Activated CD4-positive, alpha-beta memory T cell treated with anti-CD3 and anti-CD28 coated beads for 36 hours (primary cell): Measurements from ENCODE around the gene AKAP7. TPM values are rescaled to one million over a fixed set of nuclear protein-coding genes. Genes with fewer than 3 reads are reported as not detected.
A peak's percentile ranks its signal among the peaks of the same experiment; 100 is the strongest.
"Not testable (repeated sequence)": the region's sequence is repeated elsewhere in the genome, so short reads cannot be mapped to it uniquely, and the experiment has no call there.

Experiments used
- CTCF ChIA-PET: fragments of 350-600 bp; sonication (Branson Sonifier 250); formaldehyde crosslinking; loops from one replicate; lab custom pipeline; 2021; ENCODE audit warnings: antibody characterized with exemption, inconsistent platforms; lab: Charles Lee
- POLR2A ChIA-PET: fragments of 350-600 bp; sonication (Branson Sonifier 250); formaldehyde crosslinking; loops from one replicate; lab custom pipeline; 2021; ENCODE audit warnings: antibody characterized with exemption; lab: Charles Lee
- DNase-seq: peaks from one replicate; pipeline ENCODE4 v3.0.0-alpha.2; 2020
- H3K27ac Mint-ChIP-seq: one replicate; pipeline ENCODE4 v1.8.0; 2021; ENCODE audit warnings: mixed read lengths
- H3K27me3 Mint-ChIP-seq: one replicate; pipeline ENCODE4 v1.8.0; 2021; ENCODE audit warnings: mixed read lengths
- H3K36me3 Mint-ChIP-seq: one replicate; pipeline ENCODE4 v1.8.0; 2021; ENCODE audit warnings: mixed read lengths
- H3K4me1 Mint-ChIP-seq: one replicate; pipeline ENCODE4 v1.8.0; 2021; ENCODE audit warnings: low read depth, mixed read lengths
- H3K4me3 Mint-ChIP-seq: one replicate; pipeline ENCODE4 v1.8.0; 2021; ENCODE audit warnings: mild to moderate bottlenecking, mixed read lengths
- H3K9me3 Mint-ChIP-seq: one replicate; pipeline ENCODE4 v1.8.0; 2021; ENCODE audit warnings: mixed read lengths
- intact Hi-C: fragments of 100-400 bp; cut with micrococcal nuclease; formaldehyde crosslinking; loops from one replicate; pipeline ENCODE4 v1.15.1; 2023
- total RNA-seq, 2 experiments: library from RNA; stranded (reverse); gene quantifications; one replicate each; pipeline ENCODE4 v1.2.3, GENCODE V29; 2021

AKAP7 gene
- total RNA-seq, 2 experiments from 2014 or later: 4.0 to 4.3 TPM

DNA sequence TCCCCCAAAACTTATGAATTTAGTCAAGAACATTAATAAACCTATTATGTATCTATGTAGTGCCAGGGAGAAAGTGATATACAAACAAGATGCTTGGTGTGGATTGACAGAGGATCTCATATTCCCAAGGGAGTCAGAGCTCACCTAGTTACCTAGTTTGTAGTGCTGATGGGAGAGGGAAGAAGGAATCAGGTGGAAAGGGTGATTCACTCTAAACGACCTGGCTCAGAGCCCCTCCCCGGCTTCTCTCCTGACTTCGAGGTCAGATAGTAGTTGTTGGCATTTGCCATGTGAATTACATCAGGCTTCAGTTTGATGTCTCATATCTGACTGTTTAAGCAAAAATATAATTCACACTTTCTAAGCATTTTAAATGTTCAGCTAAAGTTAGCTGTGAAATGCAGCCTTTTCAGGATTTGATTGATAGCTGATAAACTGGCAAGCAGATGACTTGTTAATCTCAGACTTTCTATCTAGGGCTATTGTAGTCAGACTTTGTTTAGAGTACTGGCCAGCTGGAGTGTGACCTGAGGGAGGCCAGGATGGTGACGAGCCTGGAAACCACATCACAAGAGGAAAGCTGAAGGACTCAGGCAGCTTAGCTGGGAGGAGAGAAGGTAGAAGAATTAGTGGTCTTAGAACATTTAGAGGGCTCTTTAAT is 123.7 kb downstream of the AKAP7 start:
- no peak overlapping the region for H3K27ac Mint-ChIP-seq
- CTCF ChIA-PET: no interaction called here

DNA sequence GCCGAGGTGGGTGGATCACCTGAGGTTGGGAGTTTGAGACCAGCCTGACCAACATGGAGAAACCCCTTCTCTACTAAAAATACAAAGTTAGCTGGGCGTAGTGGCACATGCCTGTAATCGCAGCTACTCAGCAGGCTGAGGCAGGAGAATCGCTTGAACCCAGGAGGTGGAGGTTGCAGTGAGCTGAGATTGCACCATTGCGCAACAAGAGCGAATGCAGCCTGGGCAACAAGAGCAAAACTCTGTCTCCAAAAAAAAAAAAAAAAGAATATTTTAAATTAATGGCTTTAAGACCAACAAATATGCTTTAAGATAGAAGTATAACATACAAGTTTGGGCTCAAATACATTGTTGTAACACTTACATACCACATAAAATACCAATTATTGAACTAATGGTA is 125.7 kb downstream of the AKAP7 start:
- H3K36me3 Mint-ChIP-seq: peaks cover 15% of the 10 kb centered on the region
- H3K27me3 Mint-ChIP-seq, H3K27ac Mint-ChIP-seq, DNase-seq, intact Hi-C loops, CTCF ChIA-PET, H3K4me3 Mint-ChIP-seq: not testable (repeated sequence)
- POLR2A ChIA-PET: interaction anchor here (0.6 kb wide), 1 partner anchor 171 kb away, joined by 3 read pairs; no protein-coding TSS in a partner anchor
- peaks cover 13% of the 10 kb centered on the region for H3K9me3 Mint-ChIP-seq
- peaks cover 11% of the 10 kb centered on the region for H3K4me1 Mint-ChIP-seq

More for the DNA sequence above, 123.7 kb downstream of the AKAP7 start:
- H3K4me3 Mint-ChIP-seq: no peak overlapping the region
- intact Hi-C loops: no loop called here
- H3K9me3 Mint-ChIP-seq: peaks cover 10% of the 10 kb centered on the region
- POLR2A ChIA-PET: no interaction called here
- no peaks in the 10 kb centered on the region for H3K27me3 Mint-ChIP-seq
- no peak for DNase-seq
- H3K4me1 Mint-ChIP-seq: peaks cover 18% of the 10 kb centered on the region
- H3K36me3 Mint-ChIP-seq: peaks cover 13% of the 10 kb centered on the region

DNA sequence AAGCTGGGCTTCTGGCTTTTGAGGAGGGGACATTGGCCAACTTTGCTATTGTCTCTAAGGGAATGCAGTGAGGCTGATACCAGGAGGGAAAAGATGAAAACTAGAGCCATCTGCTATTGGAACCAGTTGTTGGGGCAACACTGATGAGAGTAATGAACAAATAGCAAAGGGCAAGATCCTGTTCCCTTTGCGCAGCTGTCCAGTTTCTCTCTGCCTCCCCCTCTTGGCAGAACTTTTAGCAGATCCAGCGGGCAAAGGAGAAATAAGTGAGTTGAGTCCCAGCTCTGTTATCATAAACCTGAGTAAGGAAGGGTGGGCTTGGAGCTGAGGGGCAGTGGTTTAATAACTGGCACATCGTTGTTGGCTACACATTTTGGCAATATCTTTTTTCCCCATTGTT is 126.8 kb downstream of the AKAP7 start:
- Mint-ChIP-seq H3K4me3 (no peak overlapping the region), H3K4me1 (peaks cover 14% of the 10 kb centered on the region), H3K36me3 (peaks cover 15% of the 10 kb centered on the region), H3K27me3 (no peaks in the 10 kb centered on the region), H3K27ac (no peak overlapping the region), H3K9me3 (peaks cover 13% of the 10 kb centered on the region)
- intact Hi-C loops: no loop called here
- POLR2A ChIA-PET: no interaction called here
- CTCF ChIA-PET: no interaction called here
- no peak for DNase-seq

DNA sequence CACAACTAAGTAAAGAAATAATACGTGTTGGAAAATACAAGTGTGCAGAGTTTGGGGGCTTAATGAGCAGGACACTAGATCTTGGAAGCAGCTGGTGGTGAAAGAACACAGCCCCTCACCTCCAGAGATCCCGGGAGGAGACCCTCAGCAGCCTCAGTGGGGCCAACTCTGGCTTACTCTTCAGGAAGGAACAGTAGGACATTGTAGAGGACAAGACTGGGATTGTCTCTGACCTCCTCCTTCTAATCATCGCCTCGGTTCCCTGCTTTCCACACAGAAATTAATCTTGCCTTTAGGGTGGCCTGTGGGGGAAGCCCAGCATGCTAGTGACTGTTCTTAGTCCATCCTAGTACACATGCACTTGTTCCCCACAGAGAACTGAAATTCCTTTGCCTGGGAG is 130.7 kb downstream of the AKAP7 start:
- peaks cover 26% of the 10 kb centered on the region for H3K4me1 Mint-ChIP-seq
- POLR2A ChIA-PET: no interaction called here

DNA sequence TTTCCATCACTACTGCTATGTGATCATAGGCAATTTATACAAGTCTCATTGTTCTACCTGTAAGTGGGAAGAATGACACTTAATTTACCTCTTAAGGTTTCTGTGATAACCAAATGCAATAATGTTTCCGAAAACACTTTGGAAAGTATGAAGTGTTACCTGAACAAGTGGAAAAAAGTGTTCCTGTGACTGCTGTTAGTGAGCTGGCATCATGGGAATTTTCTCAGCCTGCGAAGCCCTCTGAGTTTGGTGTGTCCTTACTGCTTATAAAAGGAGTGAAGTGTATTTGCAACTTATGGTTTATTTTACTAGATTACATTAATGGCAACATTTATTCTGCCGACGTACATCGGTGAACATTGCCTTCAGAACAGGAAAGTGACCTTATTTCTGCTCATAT is 133.0 kb downstream of the AKAP7 start:
- DNase-seq: no peak
- Mint-ChIP-seq H3K27me3 (no peaks in the 10 kb centered on the region), H3K36me3 (peaks cover 29% of the 10 kb centered on the region), H3K4me3 (no peak overlapping the region), H3K4me1 (peaks cover 26% of the 10 kb centered on the region), H3K9me3 (peaks cover 21% of the 10 kb centered on the region), H3K27ac (no peak overlapping the region)
- CTCF ChIA-PET: no interaction called here
- POLR2A ChIA-PET: no interaction called here
- intact Hi-C loops: no loop called here

More for the DNA sequence above, 130.7 kb downstream of the AKAP7 start:
- Mint-ChIP-seq H3K9me3 (peaks cover 19% of the 10 kb centered on the region), H3K36me3 (peaks cover 21% of the 10 kb centered on the region), H3K27me3 (no peaks in the 10 kb centered on the region), H3K27ac (no peak overlapping the region), H3K4me3 (no peak overlapping the region)
- DNase-seq: no peak
- intact Hi-C loops: no loop called here
- CTCF ChIA-PET: no interaction called here

DNA sequence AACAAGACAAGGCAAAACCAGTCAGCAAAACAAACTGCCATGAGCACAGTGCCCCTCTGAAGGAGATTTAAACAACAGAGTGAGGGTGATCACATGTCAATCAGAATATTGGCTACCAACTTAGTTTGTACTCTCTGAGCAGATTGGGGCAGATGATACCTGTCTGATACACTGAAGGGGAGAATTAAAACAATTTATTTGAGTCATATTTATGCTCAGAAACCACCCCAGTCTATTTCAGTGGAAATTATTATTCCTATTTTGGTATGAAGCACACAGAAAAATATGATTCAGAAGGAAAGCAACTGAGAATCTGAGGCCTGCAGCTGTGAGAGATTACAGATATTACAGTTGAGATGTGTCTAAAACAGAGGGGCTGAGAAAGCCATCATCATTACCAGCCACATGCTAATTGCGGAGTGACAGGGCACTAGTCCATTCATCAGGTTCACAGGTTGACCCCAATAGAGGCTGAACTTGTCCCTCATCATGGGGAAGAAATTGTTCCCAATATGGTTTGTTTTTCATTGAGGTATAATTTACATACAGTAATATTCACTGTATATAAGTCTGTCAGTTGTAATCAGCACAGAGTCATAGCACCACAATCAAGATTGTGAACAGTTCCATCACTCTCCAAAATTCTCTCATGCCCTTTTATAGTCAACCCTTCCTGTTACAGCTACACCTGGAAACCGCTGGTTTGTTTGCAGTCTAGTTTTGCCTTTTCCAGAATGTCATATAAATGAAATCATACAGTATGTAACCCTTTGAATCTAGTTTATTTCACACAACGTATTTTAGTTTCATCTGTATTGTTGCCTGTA is 134.5 kb downstream of the AKAP7 start:
- CTCF ChIA-PET: interaction anchor here (0.6 kb wide), 1 partner anchor 15 kb away, joined by 3 read pairs; no protein-coding TSS in a partner anchor
- Mint-ChIP-seq H3K27me3 (no peaks in the 10 kb centered on the region), H3K4me3 (no peak overlapping the region), H3K4me1 (peaks cover 24% of the 10 kb centered on the region), H3K36me3 (peaks cover 28% of the 10 kb centered on the region), H3K9me3 (peaks cover 19% of the 10 kb centered on the region), H3K27ac (peak overlapping the region; percentile 33)
- no peak for DNase-seq
- intact Hi-C loops: loop anchor here (1.0 kb wide), 1 partner anchor 12 kb away; no protein-coding TSS in a partner anchor
- POLR2A ChIA-PET: no interaction called here

DNA sequence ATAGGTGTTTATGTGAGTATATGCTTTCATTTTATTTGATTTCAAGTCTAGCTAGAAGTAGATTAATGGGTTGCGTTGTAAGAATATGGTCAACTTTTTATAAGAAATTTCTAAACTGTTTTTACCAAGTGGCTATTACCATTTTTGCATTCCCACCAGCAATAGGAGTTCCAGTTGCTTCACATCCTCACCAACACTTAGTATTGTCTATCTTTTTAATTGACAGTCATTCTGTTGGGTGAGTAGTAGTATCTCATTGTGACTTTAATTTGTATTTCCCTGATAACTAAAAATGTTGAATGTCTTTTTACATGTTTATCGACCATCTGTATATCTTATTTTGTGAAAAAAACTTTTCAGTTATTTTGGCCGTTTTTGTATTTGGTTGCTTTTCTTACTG is 135.3 kb downstream of the AKAP7 start:
- Mint-ChIP-seq H3K4me3 (no peak overlapping the region), H3K27me3 (no peaks in the 10 kb centered on the region), H3K36me3 (peaks cover 27% of the 10 kb centered on the region), H3K4me1 (peaks cover 24% of the 10 kb centered on the region), H3K9me3 (peaks cover 19% of the 10 kb centered on the region), H3K27ac (no peak overlapping the region)
- DNase-seq: no peak
- ChIA-PET CTCF (interaction anchor here (0.6 kb wide), 1 partner anchor 15 kb away, joined by 3 read pairs; no protein-coding TSS in a partner anchor), POLR2A (no interaction called here)
- intact Hi-C loops: loop anchor here (1.0 kb wide), 1 partner anchor 11 kb away; no protein-coding TSS in a partner anchor

DNA sequence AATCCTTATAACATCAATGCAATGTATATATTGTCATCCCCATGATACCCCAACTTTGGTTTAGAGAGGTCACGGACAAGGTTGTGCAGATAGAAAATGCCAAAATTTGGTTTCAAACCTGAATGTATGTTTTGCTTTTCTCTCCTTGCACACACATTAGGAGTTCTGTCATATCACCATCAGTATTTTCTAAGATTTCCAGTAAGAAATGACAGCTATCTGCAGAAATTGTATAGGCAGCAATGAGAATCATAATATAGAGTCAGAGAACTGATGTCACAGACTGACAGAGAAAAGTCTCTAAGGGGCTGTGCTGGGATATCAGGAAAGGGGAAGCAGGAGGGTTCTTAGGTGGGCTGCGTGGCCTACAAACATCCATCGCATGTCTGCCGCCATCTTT is 140.0 kb downstream of the AKAP7 start:
- POLR2A ChIA-PET: no interaction called here
- Mint-ChIP-seq H3K9me3 (peaks cover 18% of the 10 kb centered on the region), H3K4me3 (no peak overlapping the region), H3K27me3 (no peaks in the 10 kb centered on the region), H3K4me1 (peaks cover 8% of the 10 kb centered on the region), H3K36me3 (peaks cover 15% of the 10 kb centered on the region), H3K27ac (no peak overlapping the region)
- intact Hi-C loops: no loop called here
- CTCF ChIA-PET: no interaction called here
- no peak for DNase-seq

DNA sequence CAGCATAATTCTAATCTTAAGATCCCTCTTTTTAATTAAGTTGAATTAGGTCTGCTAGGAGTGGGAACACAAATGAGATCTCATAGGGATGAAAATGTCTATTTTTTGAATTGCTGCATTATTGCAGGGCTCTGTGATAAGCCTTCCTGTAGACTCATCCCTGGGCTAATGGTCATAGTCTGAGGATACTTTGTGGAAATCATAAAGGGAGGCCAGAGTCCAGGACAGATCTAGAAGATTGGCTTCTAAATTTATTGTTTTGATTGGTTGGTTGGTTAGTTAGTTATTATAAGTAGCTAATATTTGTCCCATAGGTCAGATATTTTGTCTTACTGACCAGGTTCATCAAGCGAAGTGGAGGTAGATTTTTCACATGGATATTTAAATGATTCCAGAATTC is 142.3 kb downstream of the AKAP7 start:
- no peak overlapping the region for H3K4me3 Mint-ChIP-seq
- ChIA-PET CTCF (no interaction called here), POLR2A (no interaction called here)
- H3K36me3 Mint-ChIP-seq: peaks cover 4% of the 10 kb centered on the region
- DNase-seq: no peak
- intact Hi-C loops: no loop called here
- peaks cover 23% of the 10 kb centered on the region for H3K4me1 Mint-ChIP-seq
- peaks cover 5% of the 10 kb centered on the region for H3K9me3 Mint-ChIP-seq
- no peak overlapping the region for H3K27ac Mint-ChIP-seq
- no peaks in the 10 kb centered on the region for H3K27me3 Mint-ChIP-seq

DNA sequence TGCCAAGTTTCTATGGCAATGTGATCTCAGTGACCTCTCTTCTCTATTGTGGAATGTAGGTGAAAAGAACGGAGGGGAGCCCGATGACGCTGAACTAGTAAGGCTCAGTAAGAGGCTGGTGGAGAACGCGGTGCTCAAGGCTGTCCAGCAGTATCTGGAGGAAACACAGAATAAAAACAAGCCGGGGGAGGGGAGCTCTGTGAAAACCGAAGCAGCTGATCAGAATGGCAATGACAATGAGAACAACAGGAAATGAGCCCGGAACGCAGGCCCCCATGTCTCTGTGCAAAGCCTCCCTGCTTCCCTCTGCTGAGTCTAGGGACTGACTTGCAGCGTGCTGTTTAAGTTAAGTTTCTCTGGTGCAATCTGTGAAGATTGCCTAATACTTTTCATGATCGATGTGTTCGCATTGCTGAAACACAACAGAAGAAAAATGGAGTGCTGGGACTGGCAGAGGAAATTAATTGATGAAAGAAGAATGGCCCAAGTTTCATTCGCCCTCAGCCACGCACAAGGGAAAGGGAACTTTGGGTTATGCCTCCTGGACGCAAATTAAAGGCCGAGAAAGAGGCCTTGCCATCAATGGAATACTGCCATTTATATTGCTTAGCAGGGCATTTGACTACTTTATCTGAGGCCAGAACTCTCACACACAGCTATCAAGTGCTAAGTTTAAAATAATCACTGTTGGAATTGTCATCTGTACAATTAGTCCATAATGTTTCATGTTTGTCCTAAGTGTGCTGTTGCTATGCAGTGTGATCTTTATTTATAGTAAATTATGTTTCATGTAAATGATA is 146.4 kb downstream of the AKAP7 start:
- DNase-seq: peak; percentile 77
- peak overlapping the region; percentile 89 for H3K27ac Mint-ChIP-seq
- peaks cover 5% of the 10 kb centered on the region for H3K9me3 Mint-ChIP-seq
- H3K27me3 Mint-ChIP-seq: no peaks in the 10 kb centered on the region
- peaks cover 7% of the 10 kb centered on the region for H3K36me3 Mint-ChIP-seq
- intact Hi-C loops: loop anchor here (1.0 kb wide), 2 partner anchors 11 to 82 kb away; no protein-coding TSS in a partner anchor
- ChIA-PET POLR2A (no interaction called here), CTCF (interaction anchor here (1.4 to 3.0 kb wide), 2 partner anchors 82 to 346 kb away, joined by 6 to 16 read pairs; partner anchors contain the start of gene MED23)
- H3K4me3 Mint-ChIP-seq: peak overlapping the region; percentile 71
- H3K4me1 Mint-ChIP-seq: peaks cover 22% of the 10 kb centered on the region

DNA sequence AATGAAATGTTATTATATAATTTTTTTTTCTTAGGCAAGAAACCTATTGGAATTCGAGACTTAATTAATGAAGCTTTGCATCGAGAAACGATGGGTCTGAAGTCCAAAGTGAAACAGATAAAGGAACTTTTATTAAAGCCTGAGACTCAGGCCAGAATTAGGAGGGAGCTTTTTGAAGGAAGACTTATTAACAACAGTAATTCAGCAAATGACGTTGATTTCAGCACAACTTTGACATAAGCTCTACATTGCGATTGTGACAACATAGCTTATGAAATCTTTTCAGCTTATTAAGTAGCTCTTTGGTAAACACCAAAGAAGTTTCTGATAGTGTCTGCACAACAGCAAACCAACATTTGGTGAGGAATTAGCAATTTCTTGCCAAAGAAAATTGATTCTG is 147.1 kb downstream of the AKAP7 start:
- Mint-ChIP-seq H3K36me3 (peaks cover 7% of the 10 kb centered on the region), H3K4me3 (no peak overlapping the region), H3K27me3 (no peaks in the 10 kb centered on the region), H3K4me1 (peaks cover 22% of the 10 kb centered on the region), H3K9me3 (peaks cover 5% of the 10 kb centered on the region), H3K27ac (no peak overlapping the region)
- ChIA-PET POLR2A (no interaction called here), CTCF (interaction anchor here (0.8 to 3.0 kb wide), 3 partner anchors 83 to 346 kb away, joined by 4 to 16 read pairs (median 6); partner anchors contain the start of gene MED23)
- no peak for DNase-seq
- intact Hi-C loops: no loop called here
